Upper lobe of left lung (tissue), 4 donors: ENCODE measurements around the gene NCCRP1.

ENCODE experiments used
- CTCF ChIP-seq, 6 experiments: fragments of 450-650 bp in 4 of 6; fragments of 200-600 bp in 2 of 6; sonication (generic) in 2 of 6; IDR thresholded peaks; one replicate each; pipeline ENCODE4 v1.5.1; 2016 to 2019; ENCODE audit warnings: antibody characterized with exemption in 6 of 6
- POLR2AphosphoS5 ChIP-seq, 2 donors: sonication (generic); formaldehyde crosslinking; IDR thresholded peaks; one replicate each; pipeline ENCODE4 v1.5.1; 2017; ENCODE audit warnings: antibody characterized with exemption in 2 of 2

GRCh38 chr19:39207293-39207836 lies 10.6 kb downstream of the NCCRP1 start:
- TF ChIP-seq CTCF (IDR thresholded peaks at IDR 0.05) (no peak), POLR2AphosphoS5 (IDR thresholded peaks at IDR 0.05) (no peak)
